ENCODE data around the gene TMEM183A. TPM values are rescaled to one million over a fixed set of nuclear protein-coding genes. Genes with fewer than 3 reads are reported as not detected.
A peak's percentile ranks its signal among the peaks of the same experiment; 100 is the strongest.

TMEM183A gene
- total and polyA plus RNA-seq, 9 of the 15 experiments (the other 6 are each of a cell fraction or from before 2014, with no cell fraction given): 23.4 to 190 (median 124) TPM

- TF ChIP-seq E2F6 (IDR thresholded peaks at IDR 0.05; ENCODE audit: borderline replicate concordance in 1 of 2, extremely low read depth in 1 of 2, insufficient read depth in 1 of 2, insufficient read length in 1 of 2, low read depth in 1 of 2, low read length in 1 of 2, poor library complexity in 1 of 2, severe bottlenecking in 1 of 2) (no peak), E2F5 (CRISPR knock-in tag; IDR thresholded peaks at IDR 0.05) (no peak), HNRNPLL (IDR thresholded peaks at IDR 0.05; ENCODE audit: low read depth, low read length, poor library complexity, severe bottlenecking) (no peak), HMG20A (CRISPR knock-in tag; conservative IDR thresholded peaks at IDR 0.05) (no peak), NFXL1 (CRISPR knock-in tag; IDR thresholded peaks at IDR 0.05) (no peak), SMAD4 (CRISPR knock-in tag; conservative IDR thresholded peaks at IDR 0.05) (peak; percentile 30; the same call in 1 of the 2 replicates), CBX3 (IDR thresholded peaks at IDR 0.05; ENCODE audit: borderline replicate concordance in 1 of 2, low read length in 2 of 2) (no peak), ZNF57 (CRISPR knock-in tag; IDR thresholded peaks at IDR 0.05) (no peak), RHOXF2B (CRISPR knock-in tag; conservative IDR thresholded peaks at IDR 0.05) (no peak), ZNF609 (CRISPR knock-in tag; IDR thresholded peaks at IDR 0.05; ENCODE audit: borderline replicate concordance) (no peak), NR3C1 (CRISPR knock-in tag; IDR thresholded peaks at IDR 0.05) (no peak), SRSF7 (optimal IDR thresholded peaks at IDR 0.05; ENCODE audit: low read depth, low read length) (no peak), ZNF518B (CRISPR knock-in tag; IDR thresholded peaks at IDR 0.05) (no peak), ZNF224 (CRISPR knock-in tag; IDR thresholded peaks at IDR 0.05) (no peak), PHF20 (IDR thresholded peaks at IDR 0.05; ENCODE audit: partially characterized antibody) (no peak)
These were observed 39.4 kb upstream of the TMEM183A start (continued) for GRCh38 chr1:202967684-202968281.
